ENCODE data around the gene VSIG2.

The VSIG2 gene

GRCh38 chr11:124717786-124718651 lies 34.0 kb downstream of the VSIG2 start:
- no peak for DNase-seq

- DNase-seq = no peak
These were observed 34.7 kb downstream of the VSIG2 start for GRCh38 chr11:124717421-124717785.

GRCh38 chr11:124716591-124716990 lies 35.5 kb downstream of the VSIG2 start:
- DNase-seq = no peak

- no peak for DNase-seq
These were observed 39.7 kb downstream of the VSIG2 start for GRCh38 chr11:124712392-124712791.

- no peak for DNase-seq
These were observed 44.2 kb downstream of the VSIG2 start for GRCh38 chr11:124707829-124708228.

- no peak for DNase-seq
These were observed 52.0 kb downstream of the VSIG2 start for GRCh38 chr11:124700028-124700427.

GRCh38 chr11:124699547-124699946 lies 52.5 kb downstream of the VSIG2 start:
- DNase-seq = no peak

Measured in NCI-H1694 treated with DMSO at 0.1 percent for 48 hours (cell line).